Activated effector memory CD4-positive, alpha-beta T cell treated with anti-CD3 and anti-CD28 coated beads, Interleukin-2, amount 50 U/mL, for 16 hours (primary cell): Measurements from ENCODE around the gene ZNF319.
"Not testable (repeated sequence)": the region's sequence is repeated elsewhere in the genome, so short reads cannot be mapped to it uniquely, and the experiment has no call there.

ENCODE experiments used
- DNase-seq: peaks from one replicate; pipeline ENCODE4 v3.0.0-alpha.2; 2020

The ZNF319 gene

GRCh38 chr16:57996406-57997175 is 3.9 kb downstream of the ZNF319 start:
- peak; percentile 61 for DNase-seq

- DNase-seq = no peak
Measured at GRCh38 chr16:57995721-57996405, 4.6 kb downstream of the ZNF319 start.

GRCh38 chr16:57994778-57995177 is 5.7 kb downstream of the ZNF319 start:
- DNase-seq = peak; percentile 79

GRCh38 chr16:57994361-57994760 is 6.1 kb downstream of the ZNF319 start:
- DNase-seq = no peak

GRCh38 chr16:57993897-57994296 is 6.6 kb downstream of the ZNF319 start:
- no peak for DNase-seq

GRCh38 chr16:57993438-57993837 is 7.0 kb downstream of the ZNF319 start:
- no peak for DNase-seq

- DNase-seq = no peak
Measured at GRCh38 chr16:57992084-57992483, 8.4 kb downstream of the ZNF319 start.

GRCh38 chr16:57991551-57992059 is 8.9 kb downstream of the ZNF319 start:
- peak; percentile 56 for DNase-seq

GRCh38 chr16:57988929-57989328 is 11.5 kb downstream of the ZNF319 start:
- no peak for DNase-seq

GRCh38 chr16:57987441-57988177 is 12.9 kb downstream of the ZNF319 start:
- peak; percentile 53 for DNase-seq

GRCh38 chr16:57986196-57986595 is 14.3 kb downstream of the ZNF319 start:
- no peak for DNase-seq

GRCh38 chr16:57985204-57986181 is 15.0 kb downstream of the ZNF319 start:
- peak; percentile 55 for DNase-seq

GRCh38 chr16:57984443-57985203 is 15.8 kb downstream of the ZNF319 start:
- DNase-seq = peak; percentile 96

GRCh38 chr16:57982385-57982784 is 18.1 kb downstream of the ZNF319 start:
- no peak for DNase-seq

GRCh38 chr16:57981636-57982035 is 18.8 kb downstream of the ZNF319 start:
- DNase-seq = no peak

GRCh38 chr16:57979006-57979585 is 21.4 kb downstream of the ZNF319 start:
- DNase-seq = no peak

- not testable (repeated sequence) for DNase-seq
Measured at GRCh38 chr16:57978070-57978465, 22.4 kb downstream of the ZNF319 start.

GRCh38 chr16:57977418-57978069 is 22.9 kb downstream of the ZNF319 start:
- no peak for DNase-seq

GRCh38 chr16:57976331-57976796 is 24.1 kb downstream of the ZNF319 start:
- no peak for DNase-seq

- DNase-seq = no peak
Measured at GRCh38 chr16:57972306-57972705, 28.2 kb downstream of the ZNF319 start.
